Mucosa of gallbladder (tissue), 1 donor: ENCODE data around the gene SELENOW. TPM values are rescaled to one million over a fixed set of nuclear protein-coding genes. Genes with fewer than 3 reads are reported as not detected.
"Not testable (repeated sequence)": the region's sequence is repeated elsewhere in the genome, so short reads cannot be mapped to it uniquely, and the experiment has no call there.

ENCODE experiments used
- DNase-seq: peaks from one replicate; pipeline ENCODE4 v3.0.0-alpha.2; 2020; ENCODE audit warnings: low spot score
- total RNA-seq: library from RNA; stranded (reverse); gene quantifications from one replicate; pipeline ENCODE4 v1.2.1, GENCODE V29; 2021
- donor health status: DM: no; HTN: no; CAD: no.

Gene SELENOW
- total RNA-seq, result 469 TPM

DNA sequence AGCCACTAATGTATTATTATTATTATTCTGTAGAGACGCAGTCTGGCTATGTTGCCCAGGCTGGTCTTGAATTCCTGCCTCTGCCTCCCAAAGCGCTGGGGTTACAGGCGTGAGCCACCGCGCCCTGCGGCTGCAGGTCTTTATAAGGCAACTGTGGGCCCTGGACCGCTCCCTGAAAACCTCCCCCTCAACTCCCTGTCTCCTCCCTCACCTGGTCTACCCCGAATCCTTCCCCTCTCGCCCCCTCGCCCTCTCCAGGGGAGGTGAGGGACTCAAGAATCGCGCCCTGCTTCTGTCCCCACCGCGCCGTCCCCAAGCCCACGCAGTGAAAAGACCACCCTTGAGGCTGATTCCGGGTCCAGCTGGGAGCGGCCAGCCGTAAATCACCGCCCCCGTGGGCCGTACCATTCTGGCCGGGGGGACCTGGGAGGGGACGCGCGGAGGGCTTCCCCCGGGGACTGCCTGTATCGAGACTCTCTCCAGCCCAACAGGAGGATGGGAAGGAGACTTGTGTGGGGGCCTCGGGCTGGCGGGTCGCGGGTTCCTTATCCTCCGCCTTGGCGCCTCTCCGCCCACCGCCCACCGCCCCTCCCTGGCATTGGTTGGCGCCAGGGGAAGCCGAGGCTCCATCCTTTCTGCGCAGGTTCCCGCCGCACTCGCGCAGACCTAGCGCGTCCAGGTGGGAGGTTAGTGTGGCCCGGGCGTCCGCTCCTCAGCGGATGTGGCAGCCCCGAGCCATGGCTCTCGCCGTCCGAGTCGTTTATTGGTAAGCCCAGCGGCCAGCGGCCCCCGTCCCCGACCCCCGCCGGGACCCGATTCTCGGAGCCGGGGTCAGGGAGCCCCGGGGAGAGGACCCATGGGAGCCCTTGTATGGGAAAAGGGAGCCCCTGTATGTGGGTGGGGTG is at the start of gene SELENOW:
Gene SELENOW, plus strand, starts transcription at position 655 of the 905 bp plus-strand sequence. Its CDS starts 83 bp downstream, at position 738.
- peak; percentile 76 for DNase-seq

DNA sequence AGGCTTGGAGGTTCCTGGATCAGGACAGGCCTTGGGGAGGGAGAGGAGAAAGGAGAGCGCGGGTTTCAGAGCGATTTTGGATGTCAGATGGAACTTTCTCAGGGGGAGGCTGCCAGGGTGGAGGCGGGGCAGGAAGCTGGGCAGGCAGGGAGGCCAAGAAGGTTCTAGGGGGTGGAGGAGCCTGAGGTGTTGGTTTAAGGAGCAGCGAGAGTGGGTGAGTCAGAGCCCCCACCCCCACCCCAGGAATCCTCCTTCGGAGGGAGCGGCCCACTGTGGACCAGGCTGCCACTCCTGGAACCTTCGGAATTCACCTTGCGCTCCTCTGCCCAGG is 49.1 kb upstream of the SELENOW start:
- peak; percentile 58 for DNase-seq

DNA sequence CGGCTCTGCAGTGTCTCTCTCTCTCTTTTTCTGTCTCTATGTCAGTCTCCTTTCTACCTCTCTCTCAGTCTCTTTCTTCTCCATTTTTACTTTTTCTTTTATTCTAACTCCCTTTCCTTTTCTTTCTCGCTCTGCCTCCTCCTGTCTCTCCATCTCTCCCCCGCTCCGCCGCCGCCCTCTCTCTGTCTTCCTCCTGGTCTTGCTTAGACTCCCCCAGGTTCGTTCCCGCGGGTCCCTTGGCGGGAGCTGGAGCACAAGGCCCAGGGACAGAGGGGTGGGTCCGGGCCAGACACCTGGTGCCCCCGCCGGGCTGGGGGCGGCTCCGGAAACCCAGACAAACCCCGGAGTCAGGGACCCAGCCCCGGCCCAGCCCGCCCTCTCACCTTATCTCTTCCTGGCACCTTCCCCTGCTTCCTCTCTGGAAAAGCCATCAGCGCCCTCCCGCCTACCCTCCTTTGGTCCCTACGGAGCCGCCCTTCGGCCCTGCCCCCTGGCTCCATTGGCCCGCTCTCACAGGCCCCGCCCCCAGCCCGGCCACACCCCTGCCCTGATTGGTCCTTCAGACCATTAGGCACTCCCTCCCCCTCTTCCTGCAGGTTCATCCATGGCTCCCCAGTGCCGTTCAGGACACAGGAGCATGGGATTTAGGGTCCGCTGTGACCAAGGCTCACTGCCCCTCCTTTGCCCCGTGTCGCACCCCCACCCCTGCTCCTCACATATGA is 48.5 kb upstream of the SELENOW start:
- peak; percentile 63 for DNase-seq

DNA sequence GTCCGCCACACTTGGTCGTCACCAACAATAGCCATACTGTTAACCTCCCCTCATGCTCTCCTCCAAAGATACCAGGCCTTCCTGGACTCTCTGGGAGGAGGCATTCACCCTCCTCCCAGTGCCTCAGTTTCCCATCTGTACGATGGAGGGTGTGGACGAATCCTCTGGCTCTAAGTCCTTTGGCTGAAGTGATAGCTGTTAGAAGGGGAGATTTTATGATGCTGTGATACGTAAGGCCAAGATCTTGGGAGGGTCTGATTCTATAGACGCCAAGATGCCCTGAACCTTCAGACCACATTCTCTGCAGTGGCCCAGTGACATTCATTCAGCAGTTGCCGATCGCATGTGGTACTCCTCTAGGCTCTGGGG is 48.0 kb upstream of the SELENOW start:
- no peak for DNase-seq

DNA sequence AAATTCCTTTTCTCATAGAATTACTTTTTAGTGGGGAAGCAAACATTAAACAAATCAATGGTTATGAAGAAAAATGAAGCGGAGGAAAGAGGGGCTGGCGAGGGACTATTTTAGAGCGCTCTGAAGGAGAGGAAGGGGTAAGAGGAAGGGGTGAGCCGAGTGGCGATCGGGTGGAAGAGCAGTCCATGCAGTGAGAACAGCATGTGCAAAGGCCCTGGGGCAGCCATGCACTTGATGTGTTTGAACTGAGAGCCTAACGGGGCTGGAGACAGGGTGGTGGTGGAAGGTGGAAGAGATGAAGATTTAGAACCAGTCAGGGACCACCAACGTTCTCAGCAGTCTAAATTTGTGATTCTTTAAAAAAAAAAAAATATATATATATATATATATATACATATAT is 47.6 kb upstream of the SELENOW start:
- DNase-seq, result no peak

DNA sequence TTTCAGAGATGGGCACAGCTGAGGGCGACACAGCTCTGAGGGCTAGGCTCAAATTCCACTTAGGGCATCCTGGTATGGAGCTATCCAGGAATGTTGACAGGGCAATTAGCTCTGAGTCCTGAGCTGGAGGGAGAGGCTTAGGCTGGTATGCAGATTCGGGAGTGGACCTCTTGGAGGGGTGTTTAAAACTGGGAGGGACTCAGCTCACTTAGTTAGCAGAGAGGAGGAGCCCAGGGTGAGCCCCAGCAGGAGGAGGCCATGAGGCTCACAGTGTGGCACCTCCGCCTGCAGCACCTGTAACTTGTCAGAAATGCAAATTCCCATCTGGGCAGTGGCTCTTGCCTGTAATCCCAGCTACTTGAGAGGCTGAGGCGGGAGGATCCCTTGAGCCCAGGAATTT is 43.4 kb upstream of the SELENOW start:
- DNase-seq, result no peak

DNA sequence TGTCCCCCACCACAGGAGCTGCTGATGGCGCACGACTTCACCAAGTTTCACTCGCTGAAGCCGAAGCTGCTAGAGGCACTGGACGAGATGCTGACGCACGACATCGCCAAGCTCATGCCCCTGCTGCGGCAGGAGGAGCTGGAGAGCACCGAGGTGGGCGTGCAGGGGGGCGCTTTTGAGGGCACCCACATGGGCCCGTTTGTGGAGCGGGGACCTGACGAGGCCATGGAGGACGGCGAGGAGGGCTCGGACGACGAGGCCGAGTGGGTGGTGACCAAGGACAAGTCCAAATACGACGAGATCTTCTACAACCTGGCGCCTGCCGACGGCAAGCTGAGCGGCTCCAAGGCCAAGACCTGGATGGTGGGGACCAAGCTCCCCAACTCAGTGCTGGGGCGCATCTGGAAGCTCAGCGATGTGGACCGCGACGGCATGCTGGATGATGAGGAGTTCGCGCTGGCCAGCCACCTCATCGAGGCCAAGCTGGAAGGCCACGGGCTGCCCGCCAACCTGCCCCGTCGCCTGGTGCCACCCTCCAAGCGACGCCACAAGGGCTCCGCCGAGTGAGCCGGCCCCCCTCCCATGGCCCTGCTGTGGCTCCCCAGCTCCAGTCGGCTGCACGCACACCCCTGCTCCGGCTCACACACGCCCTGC is 37.5 kb upstream of the SELENOW start:
- DNase-seq, result no peak

DNA sequence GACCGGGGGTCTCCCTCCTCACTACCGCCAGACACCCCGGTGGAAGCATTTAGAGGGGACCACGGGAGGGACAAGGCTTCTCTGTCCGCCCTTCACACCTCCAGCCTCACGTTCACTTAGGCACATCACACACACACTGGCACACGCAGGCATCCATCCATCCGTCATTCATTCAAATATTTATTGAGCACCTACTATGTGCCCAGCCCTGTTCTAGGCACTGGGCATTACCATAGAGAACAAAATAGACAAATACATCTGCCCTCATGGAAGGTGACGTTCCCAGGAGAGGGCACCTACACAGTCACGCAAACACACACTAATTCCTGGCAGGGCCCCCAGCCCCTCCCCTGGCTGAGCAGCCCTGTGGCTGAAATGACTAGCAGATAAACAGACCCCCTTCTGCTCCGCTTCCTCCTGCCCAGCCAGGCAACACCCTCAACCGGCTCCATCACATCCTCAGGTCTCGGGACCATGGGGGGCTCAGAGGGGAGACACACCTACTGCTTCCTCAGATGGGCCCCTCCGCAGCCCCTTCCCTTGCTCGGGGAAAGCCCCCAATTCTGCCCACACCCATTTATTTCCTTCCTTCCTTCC is 36.9 kb upstream of the SELENOW start:
- no peak for DNase-seq

DNA sequence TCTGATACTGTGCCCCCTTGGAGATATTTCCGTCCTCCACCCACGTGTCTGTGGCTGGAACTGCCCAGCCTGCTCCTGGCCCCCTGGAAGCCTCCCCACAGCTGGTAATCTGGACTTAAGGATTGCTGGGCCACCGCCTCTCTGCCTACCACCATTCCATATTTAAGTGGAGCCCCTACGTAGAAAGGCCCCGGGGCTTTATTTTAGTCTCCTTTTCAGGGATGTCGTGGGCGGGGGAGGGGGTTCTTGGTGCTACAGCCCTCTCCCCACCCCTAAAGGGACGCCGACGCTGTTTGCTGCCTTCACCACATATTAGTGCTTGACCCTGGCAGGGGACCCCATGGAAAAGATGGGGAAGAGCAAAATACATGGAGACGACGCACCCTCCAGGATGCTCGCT is 35.9 kb upstream of the SELENOW start:
- no peak for DNase-seq

DNA sequence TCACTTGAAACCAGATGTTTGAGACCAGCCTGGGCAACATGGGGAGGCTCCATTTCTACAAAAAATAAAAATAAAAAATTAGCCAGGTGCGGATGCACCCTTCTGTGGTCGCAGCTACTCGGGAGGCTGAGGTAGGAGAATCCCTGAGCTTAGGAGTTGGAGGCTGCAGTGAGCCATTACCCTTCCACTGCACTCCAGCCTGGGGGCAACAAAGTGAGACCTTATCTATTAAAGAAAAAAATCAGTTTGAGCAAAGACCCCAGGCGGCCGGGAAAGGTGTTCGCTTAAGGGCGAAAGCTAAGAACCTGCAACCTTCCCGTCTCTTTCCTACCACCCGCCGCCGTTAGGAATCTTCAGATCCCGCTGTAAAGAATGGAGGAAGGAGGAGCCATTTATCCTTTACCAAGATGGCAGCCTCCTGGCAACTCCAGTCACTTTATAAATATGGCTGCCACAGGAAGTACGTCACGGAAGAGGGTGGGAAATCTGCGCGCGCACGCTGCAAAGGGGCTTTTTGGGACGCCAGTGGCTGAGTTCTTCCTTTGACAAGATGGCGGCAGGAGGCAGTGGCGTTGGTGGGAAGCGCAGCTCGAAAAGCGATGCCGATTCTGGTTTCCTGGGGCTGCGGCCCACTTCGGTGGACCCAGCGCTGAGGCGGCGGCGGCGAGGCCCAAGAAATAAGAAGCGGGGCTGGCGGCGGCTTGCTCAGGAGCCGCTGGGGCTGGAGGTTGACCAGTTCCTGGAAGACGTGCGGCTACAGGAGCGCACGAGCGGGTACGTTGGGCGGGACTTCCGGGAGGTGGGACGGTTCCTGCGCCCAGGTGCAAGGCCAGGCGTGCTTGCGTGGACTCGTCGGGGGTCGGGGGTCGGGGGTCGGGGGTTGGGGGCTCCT is 33.2 kb upstream of the SELENOW start, which contains the start of gene NOP53:
Gene NOP53, plus strand, starts transcription at position 537 of the 892 bp plus-strand sequence. Its CDS starts 14 bp downstream, at position 551.
- peak; percentile 98 for DNase-seq

DNA sequence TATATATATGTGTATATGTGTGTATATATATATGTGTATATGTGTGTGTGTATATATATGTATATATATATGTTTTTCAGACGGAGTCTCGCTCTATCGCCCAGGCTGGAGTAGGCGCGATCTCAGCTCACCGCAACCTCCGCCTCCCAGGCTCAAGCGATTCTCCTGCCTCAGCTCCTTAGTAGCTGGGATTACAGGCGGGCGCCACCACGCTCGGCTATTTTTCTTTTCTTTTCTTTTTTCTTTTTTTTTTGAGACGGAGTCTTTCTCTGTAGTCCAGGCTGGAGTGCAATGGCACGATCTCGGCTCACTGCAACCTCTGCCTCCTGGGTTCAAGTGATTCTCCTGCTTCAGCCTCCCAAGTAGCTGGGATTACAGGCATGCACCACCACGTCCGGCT is 32.4 kb upstream of the SELENOW start:
- not testable (repeated sequence) for DNase-seq

DNA sequence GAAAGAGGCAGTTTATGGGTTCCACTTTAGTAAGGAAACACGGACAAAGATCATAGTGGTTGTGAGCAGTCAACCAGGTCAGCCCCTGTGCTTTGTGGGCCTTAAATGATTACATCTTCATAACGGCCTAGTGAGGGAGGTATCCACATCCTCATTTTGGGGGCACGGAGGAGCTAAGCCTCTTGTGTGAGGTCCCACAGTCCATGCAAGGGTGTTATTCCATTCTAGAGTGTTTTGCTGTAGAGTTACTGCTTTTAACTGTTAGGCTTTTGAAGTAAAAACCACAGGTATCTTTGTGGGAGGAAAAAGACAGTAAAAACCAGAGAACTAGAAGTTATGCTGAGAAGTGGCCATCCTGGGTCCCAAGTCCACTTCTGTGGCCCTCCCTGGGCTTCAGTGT is 29.2 kb upstream of the SELENOW start:
- DNase-seq, result no peak

DNA sequence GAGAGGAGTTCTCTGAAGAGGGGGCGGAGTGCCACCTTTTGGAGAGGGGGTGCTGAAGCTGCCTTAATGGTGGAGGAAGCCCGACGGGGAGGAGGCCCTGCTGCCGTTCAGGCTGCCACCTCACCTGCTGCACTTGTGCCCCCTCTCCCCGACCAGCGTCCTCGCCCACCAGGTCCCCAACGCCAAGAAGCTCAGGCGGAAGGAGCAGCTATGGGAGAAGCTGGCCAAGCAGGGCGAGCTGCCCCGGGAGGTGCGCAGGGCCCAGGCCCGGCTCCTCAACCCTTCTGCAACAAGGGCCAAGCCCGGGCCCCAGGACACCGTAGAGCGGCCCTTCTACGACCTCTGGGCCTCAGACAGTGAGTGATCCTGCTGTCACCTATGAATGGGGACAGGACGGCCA is 27.8 kb upstream of the SELENOW start:
- no peak for DNase-seq

DNA sequence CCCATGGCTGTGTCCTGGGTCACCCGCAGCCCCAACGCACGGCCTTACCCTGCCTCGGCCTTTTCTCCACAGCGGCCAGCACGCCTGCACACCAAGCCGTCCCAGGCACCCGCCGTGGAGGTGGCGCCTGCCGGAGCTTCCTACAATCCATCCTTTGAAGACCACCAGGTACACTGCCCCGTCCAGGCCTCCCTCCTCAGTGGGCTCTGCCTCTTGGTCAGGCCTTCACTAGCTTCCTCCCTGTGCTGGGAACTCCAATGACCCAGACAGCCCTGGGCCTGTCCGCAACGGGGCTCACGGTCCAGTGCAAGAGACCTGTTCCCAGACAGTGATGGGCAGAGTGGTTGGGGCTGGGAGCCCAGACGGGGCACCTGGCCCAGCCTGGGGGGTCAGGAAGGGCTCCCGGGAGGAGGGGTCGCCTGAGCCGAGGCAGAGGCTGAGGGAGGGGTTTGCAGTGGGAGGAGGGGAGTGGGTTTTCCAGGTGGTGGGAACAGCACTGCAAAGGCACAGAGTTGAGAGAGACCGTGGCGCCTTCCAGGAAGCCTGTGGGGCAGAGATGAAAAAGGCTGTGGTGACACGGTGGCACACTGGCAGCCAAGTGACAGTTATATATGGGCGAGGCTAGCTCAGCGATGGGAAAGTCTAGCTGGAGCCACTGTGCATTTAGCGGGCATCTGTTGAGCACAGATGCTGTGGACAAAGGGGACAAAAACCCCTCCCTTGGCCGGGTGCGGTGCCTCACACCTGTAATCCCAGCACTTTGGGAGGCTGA is 25.9 kb upstream of the SELENOW start:
- no peak for DNase-seq

DNA sequence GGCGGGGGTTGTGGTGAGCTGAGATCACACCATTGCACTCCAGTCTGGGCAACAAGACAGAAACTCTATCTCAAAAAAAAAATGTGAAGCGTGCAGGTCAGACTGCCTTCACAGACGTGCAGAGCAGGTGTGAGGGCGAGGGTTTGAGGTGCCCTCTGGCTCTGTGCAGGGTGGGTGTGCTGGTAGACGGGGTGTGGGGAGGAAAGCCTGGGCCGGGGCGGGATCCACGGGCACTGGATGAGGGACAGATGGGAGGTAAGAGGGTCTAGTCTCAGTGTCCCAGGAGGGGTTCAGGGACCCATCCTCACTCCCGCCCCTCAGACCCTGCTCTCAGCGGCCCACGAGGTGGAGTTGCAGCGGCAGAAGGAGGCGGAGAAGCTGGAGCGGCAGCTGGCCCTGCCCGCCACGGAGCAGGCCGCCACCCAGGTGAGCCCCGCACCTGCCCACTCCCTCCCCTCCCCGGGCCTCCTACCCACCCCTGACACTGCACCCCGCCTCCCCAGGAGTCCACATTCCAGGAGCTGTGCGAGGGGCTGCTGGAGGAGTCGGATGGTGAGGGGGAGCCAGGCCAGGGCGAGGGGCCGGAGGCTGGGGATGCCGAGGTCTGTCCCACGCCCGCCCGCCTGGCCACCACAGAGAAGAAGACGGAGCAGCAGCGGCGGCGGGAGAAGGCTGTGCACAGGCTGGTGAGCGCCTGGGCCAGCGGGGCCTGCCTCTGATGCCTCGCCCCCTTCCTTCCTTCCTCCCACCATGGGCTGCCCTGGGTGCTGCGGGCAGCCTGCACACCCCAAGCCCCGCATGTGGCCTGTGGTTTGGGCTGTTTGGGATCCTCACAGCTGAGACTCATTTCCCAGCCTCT is 24.1 kb upstream of the SELENOW start:
- DNase-seq, result no peak

DNA sequence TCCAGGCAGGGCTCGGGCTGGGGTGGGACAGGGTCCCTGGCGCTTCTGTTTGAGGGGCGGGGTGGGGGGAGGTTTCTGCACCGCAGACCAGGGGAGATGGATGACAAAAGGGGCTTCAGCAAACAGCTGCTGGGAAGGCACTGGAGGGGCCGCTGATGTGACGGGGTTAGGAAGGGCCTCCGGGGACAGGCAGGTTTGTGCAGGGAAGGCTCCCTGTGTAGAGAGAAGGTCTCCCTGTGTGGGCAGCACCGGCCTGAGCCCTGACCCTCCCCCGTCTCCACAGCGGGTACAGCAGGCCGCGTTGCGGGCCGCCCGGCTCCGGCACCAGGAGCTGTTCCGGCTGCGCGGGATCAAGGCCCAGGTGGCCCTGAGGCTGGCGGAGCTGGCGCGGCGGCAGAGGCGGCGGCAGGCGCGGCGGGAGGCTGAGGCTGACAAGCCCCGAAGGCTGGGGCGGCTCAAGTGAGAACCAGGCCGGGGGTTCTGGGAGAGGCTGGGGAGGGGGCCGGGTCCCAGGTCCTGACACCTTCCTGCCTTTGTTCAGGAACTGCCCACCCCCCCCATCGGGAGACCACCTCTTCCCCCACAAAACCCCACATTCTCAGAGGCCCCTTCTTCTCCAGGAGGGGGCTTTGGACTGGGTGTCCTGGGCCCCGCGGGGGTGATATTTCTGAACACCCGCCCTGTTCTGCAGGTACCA is 23.3 kb upstream of the SELENOW start:
- no peak for DNase-seq

DNA sequence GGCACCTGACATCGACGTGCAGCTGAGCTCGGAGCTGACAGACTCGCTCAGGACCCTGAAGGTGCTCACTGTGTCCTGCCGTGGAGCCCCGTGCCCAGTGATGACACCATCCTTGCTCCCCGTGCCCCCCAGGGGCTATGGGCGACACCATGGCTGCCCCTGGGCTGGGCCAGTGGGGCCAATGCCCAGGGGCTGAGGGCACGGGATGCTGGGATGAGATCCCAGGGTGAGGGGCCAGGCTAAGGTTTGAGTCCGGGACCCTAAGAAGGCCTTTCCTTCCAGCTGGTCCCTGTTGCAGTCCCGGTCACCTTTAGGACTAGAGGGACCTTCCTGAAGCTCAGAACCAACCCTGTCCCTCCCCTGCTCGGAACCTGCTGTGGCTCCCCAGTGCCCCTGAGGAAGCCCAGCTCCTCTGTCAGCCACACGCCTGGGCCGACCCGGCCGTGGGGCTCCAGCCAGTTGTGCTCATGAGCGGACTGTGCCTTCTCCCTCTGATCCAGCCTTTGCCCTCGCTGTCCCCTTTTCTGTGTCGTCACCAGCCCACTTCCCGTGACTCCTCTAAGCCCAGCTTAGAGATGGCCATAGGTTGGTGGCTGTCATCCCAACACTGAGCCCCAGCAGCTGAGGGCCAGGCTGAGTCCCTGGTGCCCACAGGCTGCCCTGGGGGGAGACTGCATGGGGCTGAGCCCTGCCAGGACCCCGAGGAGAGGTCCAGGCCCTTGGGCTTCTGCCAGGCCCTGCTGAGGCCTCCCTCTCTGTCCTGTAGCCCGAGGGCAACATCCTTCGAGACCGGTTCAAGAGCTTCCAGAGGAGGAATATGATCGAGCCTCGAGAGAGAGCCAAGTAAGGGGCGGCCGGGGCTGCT is 22.5 kb upstream of the SELENOW start:
- DNase-seq, result no peak

DNA sequence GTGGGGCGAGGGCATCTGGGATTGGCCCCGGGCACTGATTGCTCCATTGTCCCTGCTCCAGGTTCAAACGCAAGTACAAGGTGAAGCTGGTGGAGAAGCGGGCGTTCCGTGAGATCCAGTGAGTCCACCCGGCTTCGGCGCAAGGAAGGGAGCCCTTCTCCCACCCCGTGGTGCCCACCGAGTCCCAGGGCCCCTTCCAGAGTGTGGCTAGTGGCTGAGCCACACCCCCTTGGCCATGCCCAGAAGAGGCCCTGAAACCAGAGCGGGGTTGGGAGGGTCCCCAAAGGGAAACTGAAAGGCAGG is 21.9 kb upstream of the SELENOW start:
- no peak for DNase-seq
